IPS DF 4.7 (cell line): ENCODE measurements around the gene INPP5E.

Source experiments
- DNase-seq: peaks from one replicate; pipeline ENCODE4 v3.0.0-alpha.2; 2013; ENCODE audit warnings: low spot score; ENCODE audit errors: extremely low read depth

Gene INPP5E

GRCh38 chr9:136451221-136451877 lies 11.7 kb upstream of the INPP5E start:
- no peak for DNase-seq

- no peak for DNase-seq
These were observed 9.0 kb upstream of the INPP5E start for GRCh38 chr9:136448655-136449054.

GRCh38 chr9:136447173-136447778 lies 7.6 kb upstream of the INPP5E start:
- no peak for DNase-seq

- no peak for DNase-seq
These were observed 6.2 kb upstream of the INPP5E start for GRCh38 chr9:136445799-136446198.

GRCh38 chr9:136444102-136444501 lies 4.5 kb upstream of the INPP5E start:
- no peak for DNase-seq

- no peak for DNase-seq
These were observed 4.0 kb upstream of the INPP5E start for GRCh38 chr9:136443687-136444086.

GRCh38 chr9:136443087-136443486 lies 3.4 kb upstream of the INPP5E start:
- no peak for DNase-seq

GRCh38 chr9:136442265-136442664 lies 2.6 kb upstream of the INPP5E start:
- DNase-seq: no peak

- DNase-seq: no peak
These were observed 2.1 kb upstream of the INPP5E start for GRCh38 chr9:136441681-136442245.

GRCh38 chr9:136441191-136441680 lies 1.6 kb upstream of the INPP5E start:
- no peak for DNase-seq

GRCh38 chr9:136438548-136439480 lies 831 bp downstream of the INPP5E start:
- DNase-seq: no peak

- no peak for DNase-seq
These were observed 1.7 kb downstream of the INPP5E start for GRCh38 chr9:136437839-136438547.

GRCh38 chr9:136437430-136437829 lies 2.2 kb downstream of the INPP5E start:
- no peak for DNase-seq

- DNase-seq: no peak
These were observed 3.5 kb downstream of the INPP5E start for GRCh38 chr9:136436055-136436634.

GRCh38 chr9:136434580-136435169 lies 5.0 kb downstream of the INPP5E start:
- DNase-seq: no peak

- no peak for DNase-seq
These were observed 5.6 kb downstream of the INPP5E start for GRCh38 chr9:136433849-136434579.

GRCh38 chr9:136433043-136433715 lies 6.5 kb downstream of the INPP5E start:
- no peak for DNase-seq

- no peak for DNase-seq
These were observed 7.1 kb downstream of the INPP5E start for GRCh38 chr9:136432591-136432990.

- no peak for DNase-seq
These were observed 7.8 kb downstream of the INPP5E start for GRCh38 chr9:136431782-136432350.
